PC-9 (cell line): Measurements from ENCODE around the gene AOPEP. TPM values are rescaled to one million over a fixed set of nuclear protein-coding genes. Genes with fewer than 3 reads are reported as not detected.

Experiments
- BruUV-seq: library from RNA; stranded (reverse); fragments of 400-500 nt; replicated peaks from 2 replicates; lab custom pipeline; 2021; lab: Mats Ljungman, UMichigan
- CTCF ChIA-PET: fragments of 300-600 bp; sonication (Branson Sonifier 250); formaldehyde crosslinking; loops from one replicate; lab custom pipeline; 2022; ENCODE audit warnings: antibody characterized with exemption; lab: Charles Lee
- POLR2A ChIA-PET: fragments of 300-600 bp; sonication (Branson Sonifier 250); formaldehyde crosslinking; loops from one replicate; lab custom pipeline; 2022; ENCODE audit warnings: antibody characterized with exemption; ENCODE audit not compliant: unreplicated experiment; lab: Charles Lee
- DNase-seq, 2 experiments: peaks; one replicate each; pipeline versions ENCODE4 v3.0.0 to v3.0.0-alpha.2; 2015 to 2022; ENCODE audit warnings: mixed read lengths in 1 of 2
- H2AFZ ChIP-seq: fragments of 200-600 bp; sonication (generic); 2 replicates; pipeline ENCODE4 v1.8.1; 2017; ENCODE audit warnings: antibody characterized with exemption
- H3F3A ChIP-seq: fragments of 200-600 bp; sonication (generic); 2 replicates; pipeline ENCODE4 v1.8.1; 2017; ENCODE audit warnings: antibody characterized with exemption, mild to moderate bottlenecking, low read depth; ENCODE audit not compliant: insufficient read depth
- H3K27ac ChIP-seq: fragments of 200-600 bp; sonication (generic); 2 replicates; pipeline ENCODE4 v1.6.1; 2016; ENCODE audit warnings: mixed run types
- H3K27me3 ChIP-seq: fragments of 200-600 bp; sonication (generic); 2 replicates; pipeline ENCODE4 v1.6.1; 2016; ENCODE audit warnings: low read depth, mixed run types; ENCODE audit not compliant: insufficient read depth
- H3K36me3 ChIP-seq: fragments of 200-600 bp; sonication (generic); 2 replicates; pipeline ENCODE4 v1.6.1; 2016; ENCODE audit warnings: low read depth, mixed run types
- H3K4me1 ChIP-seq: fragments of 200-600 bp; sonication (generic); replicated peaks from 2 replicates; pipeline ENCODE4 v1.6.1; 2016; ENCODE audit warnings: mixed run types; ENCODE audit not compliant: insufficient read depth
- H3K4me2 ChIP-seq: fragments of 200-600 bp; sonication (generic); 2 replicates; pipeline ENCODE4 v1.6.1; 2017; ENCODE audit warnings: mixed run types
- H3K4me3 ChIP-seq: fragments of 200-600 bp; sonication (generic); 2 replicates; pipeline ENCODE4 v1.6.1; 2016; ENCODE audit warnings: mixed run types
- H3K79me2 ChIP-seq: fragments of 200-600 bp; sonication (generic); 2 replicates; pipeline ENCODE4 v1.6.1; 2017; ENCODE audit warnings: low read depth, mixed run types
- H3K9me2 ChIP-seq: fragments of 200-600 bp; sonication (generic); 2 replicates; pipeline ENCODE4 v1.8.1; 2017; ENCODE audit warnings: mild to moderate bottlenecking; ENCODE audit not compliant: insufficient read depth
- H3K9me3 ChIP-seq: fragments of 200-600 bp; sonication (generic); 2 replicates; pipeline ENCODE4 v1.8.1; 2016; ENCODE audit warnings: low read depth; ENCODE audit not compliant: insufficient read depth
- H4K20me1 ChIP-seq: fragments of 200-600 bp; sonication (generic); 2 replicates; pipeline ENCODE4 v1.8.1; 2017; ENCODE audit not compliant: insufficient read depth
- EZH2 ChIP-seq: fragments of 200-600 bp; sonication (generic); IDR thresholded peaks from 2 replicates; pipeline ENCODE4 v1.8.0; 2017; ENCODE audit warnings: antibody characterized with exemption, low read depth
- intact Hi-C: fragments of 100-400 bp; cut with micrococcal nuclease; formaldehyde crosslinking; loops from one replicate; pipeline ENCODE4 v1.10.0; 2022; ENCODE audit not compliant: unreplicated experiment
- total RNA-seq: library from RNA; stranded (reverse); gene quantifications from 2 replicates; pipeline ENCODE4 v1.2.3, GENCODE V29; 2021
- TF ChIP-seq, protein P1 (sequence below): fragments of 200-600 bp; sonication (generic); conservative IDR thresholded peaks from 2 replicates; pipeline ENCODE4 v1.6.1; 2017; ENCODE audit warnings: mixed run types, antibody characterized with exemption, mild to moderate bottlenecking, moderate library complexity

AOPEP gene
- total RNA-seq, 1 experiment from 2014 or later = 90.0 TPM

DNA sequence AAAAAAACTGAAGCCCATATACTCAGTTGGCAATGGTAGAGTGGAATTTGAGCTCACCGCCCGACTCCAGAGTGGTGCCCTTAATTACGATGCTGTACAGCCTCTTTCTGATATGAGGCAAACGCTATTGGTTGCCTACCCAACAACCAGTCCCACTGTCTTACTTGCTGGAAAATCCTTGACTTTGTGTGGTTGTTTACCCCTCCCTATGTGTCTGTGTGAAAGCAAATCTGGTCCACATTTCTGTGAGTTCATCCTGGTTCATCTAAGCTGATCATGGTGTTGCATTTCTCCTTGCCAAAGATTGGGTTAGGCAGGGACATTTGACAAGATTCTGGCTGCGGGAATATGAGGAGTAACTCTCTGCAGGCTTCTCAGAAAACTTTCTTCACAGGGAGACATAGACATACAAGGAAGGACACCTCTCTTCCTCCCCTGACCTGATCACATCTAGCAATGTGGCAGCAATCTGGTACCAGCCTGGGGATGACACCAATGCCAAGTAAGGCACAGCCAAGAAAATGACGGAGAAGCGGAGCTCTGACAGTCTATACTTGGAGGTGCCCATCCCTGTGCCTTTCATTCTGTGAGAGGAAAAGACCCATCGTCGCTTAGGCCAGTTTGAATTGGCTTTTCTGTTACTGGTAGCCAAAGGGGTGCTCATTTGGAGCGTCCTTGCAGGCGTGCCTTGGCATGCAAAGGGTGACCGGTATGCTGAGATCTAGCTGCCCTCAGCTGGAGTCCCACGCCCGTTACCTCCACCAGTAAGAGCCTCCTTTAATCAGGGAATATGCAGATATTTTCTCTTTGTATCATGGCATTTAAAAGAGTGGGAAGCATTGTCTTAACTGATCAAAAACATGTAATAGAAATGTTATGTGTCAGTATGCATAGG lies 124.3 kb downstream of the AOPEP start:
- Histone ChIP-seq H3K4me2 (no peak overlapping the region), H3K79me2 (no peaks in the 10 kb centered on the region), H3K36me3 (no peaks in the 10 kb centered on the region), H3K27ac (no peak overlapping the region), H3F3A (peaks cover 14% of the 10 kb centered on the region), H3K9me2 (no peaks in the 10 kb centered on the region), H2AFZ (no peak overlapping the region), H3K27me3 (no peaks in the 10 kb centered on the region), H3K4me1 (peaks cover 19% of the 10 kb centered on the region), H3K4me3 (no peak overlapping the region), H4K20me1 (no peaks in the 10 kb centered on the region), H3K9me3 (no peaks in the 10 kb centered on the region)
- no peak for TF ChIP-seq EZH2
- TF ChIP-seq, protein P1, sequence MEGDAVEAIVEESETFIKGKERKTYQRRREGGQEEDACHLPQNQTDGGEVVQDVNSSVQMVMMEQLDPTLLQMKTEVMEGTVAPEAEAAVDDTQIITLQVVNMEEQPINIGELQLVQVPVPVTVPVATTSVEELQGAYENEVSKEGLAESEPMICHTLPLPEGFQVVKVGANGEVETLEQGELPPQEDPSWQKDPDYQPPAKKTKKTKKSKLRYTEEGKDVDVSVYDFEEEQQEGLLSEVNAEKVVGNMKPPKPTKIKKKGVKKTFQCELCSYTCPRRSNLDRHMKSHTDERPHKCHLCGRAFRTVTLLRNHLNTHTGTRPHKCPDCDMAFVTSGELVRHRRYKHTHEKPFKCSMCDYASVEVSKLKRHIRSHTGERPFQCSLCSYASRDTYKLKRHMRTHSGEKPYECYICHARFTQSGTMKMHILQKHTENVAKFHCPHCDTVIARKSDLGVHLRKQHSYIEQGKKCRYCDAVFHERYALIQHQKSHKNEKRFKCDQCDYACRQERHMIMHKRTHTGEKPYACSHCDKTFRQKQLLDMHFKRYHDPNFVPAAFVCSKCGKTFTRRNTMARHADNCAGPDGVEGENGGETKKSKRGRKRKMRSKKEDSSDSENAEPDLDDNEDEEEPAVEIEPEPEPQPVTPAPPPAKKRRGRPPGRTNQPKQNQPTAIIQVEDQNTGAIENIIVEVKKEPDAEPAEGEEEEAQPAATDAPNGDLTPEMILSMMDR = no peak
- CTCF ChIA-PET = no interaction called here
- intact Hi-C loops = no loop called here
- POLR2A ChIA-PET = interaction anchor here (0.5 kb wide), 1 partner anchor 16 kb away, joined by 3 read pairs; no protein-coding TSS in a partner anchor
- DNase-seq = no peak
- BruUV-seq = no TSS peak

DNA sequence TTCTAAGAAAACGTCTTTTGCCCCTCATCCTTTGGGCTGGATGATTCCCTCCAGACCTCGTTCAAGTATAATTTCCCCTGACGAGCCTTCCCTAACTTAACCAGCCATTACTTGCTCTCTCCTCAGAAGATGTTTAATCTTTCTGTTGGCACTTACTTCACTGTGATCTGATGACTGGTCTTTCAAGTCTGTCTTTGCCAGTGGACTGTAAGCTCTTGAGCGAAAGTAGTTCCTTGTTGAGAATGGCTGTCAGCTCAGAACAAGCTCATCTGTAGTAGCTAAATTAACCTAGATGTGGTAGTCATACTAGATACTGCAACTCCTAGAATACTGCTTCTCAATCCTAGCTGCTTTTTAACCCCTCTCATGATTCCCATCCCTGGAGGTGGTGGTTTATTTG lies 125.0 kb downstream of the AOPEP start:
- Histone ChIP-seq H3F3A (peaks cover 14% of the 10 kb centered on the region), H2AFZ (no peak overlapping the region), H3K4me3 (no peak overlapping the region), H3K27me3 (no peaks in the 10 kb centered on the region), H3K36me3 (no peaks in the 10 kb centered on the region), H4K20me1 (no peaks in the 10 kb centered on the region), H3K27ac (no peak overlapping the region), H3K79me2 (no peaks in the 10 kb centered on the region), H3K4me2 (no peak overlapping the region), H3K9me2 (no peaks in the 10 kb centered on the region), H3K9me3 (no peaks in the 10 kb centered on the region), H3K4me1 (peaks cover 19% of the 10 kb centered on the region)
- BruUV-seq = no TSS peak
- no peak for TF ChIP-seq EZH2
- TF ChIP-seq, protein P1 = no peak
- CTCF ChIA-PET = no interaction called here
- no peak for DNase-seq
- intact Hi-C loops = no loop called here
- POLR2A ChIA-PET = interaction anchor here (0.5 kb wide), 1 partner anchor 15 kb away, joined by 3 read pairs; no protein-coding TSS in a partner anchor

DNA sequence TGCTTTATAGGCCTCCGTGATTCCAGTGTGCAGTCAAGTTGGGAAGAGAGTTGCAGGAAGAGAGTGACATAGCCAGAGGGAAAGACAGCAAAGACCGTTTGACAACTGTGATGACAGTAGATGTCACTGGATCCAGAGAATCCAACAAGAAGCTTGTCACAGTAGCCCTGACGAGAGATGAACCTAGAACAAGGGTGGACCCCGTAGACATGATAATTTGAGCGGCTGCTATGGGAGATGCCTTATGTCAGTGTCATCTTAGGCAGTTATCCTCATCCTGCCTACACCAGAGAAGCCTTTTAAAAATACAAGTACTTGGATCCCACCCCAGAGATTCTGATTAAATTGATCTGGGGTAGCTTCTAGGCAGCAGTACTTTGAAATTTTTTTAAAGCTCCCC lies 125.4 kb downstream of the AOPEP start:
- H3K4me1 ChIP-seq = peaks cover 19% of the 10 kb centered on the region
- H3F3A ChIP-seq = peaks cover 14% of the 10 kb centered on the region
- intact Hi-C loops = no loop called here
- H3K4me3 ChIP-seq = no peak overlapping the region
- H3K9me3 ChIP-seq = no peaks in the 10 kb centered on the region
- no peaks in the 10 kb centered on the region for H3K79me2 ChIP-seq
- H3K4me2 ChIP-seq = no peak overlapping the region
- no peak overlapping the region for H2AFZ ChIP-seq
- H3K27ac ChIP-seq = no peak overlapping the region
- DNase-seq = no peak
- ChIA-PET POLR2A (no interaction called here), CTCF (no interaction called here)
- no peaks in the 10 kb centered on the region for H3K36me3 ChIP-seq
- no TSS peak for BruUV-seq
- no peaks in the 10 kb centered on the region for H3K9me2 ChIP-seq
- H3K27me3 ChIP-seq = no peaks in the 10 kb centered on the region
- no peak for TF ChIP-seq EZH2
- TF ChIP-seq, protein P1 = no peak
- H4K20me1 ChIP-seq = no peaks in the 10 kb centered on the region
